ENCODE measurements around the gene SCG5.

SCG5 gene

DNA sequence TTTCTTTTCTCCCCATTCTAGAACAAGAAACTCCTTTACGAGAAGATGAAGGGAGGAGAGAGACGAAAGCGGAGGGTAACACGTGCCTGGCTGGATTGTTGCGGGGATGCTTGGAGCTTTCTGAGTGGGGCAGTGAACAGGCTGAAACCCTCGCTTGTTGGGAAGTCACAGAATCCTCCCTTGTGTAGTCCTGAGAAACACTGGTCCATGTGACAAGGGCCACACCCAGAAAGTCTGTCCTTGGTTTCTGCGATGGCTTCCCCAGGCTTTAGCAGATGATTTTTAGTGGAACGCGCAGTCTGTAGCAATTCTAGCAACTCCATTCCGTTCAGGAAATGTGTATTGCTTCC lies 50.2 kb downstream of the SCG5 start:
- no peak for DNase-seq (ENCODE audit: low read depth in 2 of 2)

DNA sequence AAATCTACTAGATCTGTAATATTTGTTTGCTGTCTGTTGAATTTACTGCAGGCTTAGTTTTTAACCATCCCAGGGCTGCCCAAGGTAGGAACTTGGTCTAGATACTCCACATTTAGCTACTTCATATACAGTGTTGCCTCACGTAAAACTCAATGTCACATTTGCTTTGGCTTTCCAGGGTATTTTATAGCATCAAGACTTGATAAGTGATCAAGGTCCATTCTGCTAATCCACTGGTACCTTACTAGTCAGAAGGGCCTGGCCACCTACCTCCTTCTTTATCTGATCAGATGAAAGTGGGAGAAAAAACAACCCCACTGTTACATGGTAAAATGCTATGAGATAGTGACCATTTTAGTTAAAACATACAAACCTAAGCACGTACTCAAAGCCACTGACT lies 50.8 kb downstream of the SCG5 start:
- DNase-seq (ENCODE audit: low read depth in 2 of 2): no peak

DNA sequence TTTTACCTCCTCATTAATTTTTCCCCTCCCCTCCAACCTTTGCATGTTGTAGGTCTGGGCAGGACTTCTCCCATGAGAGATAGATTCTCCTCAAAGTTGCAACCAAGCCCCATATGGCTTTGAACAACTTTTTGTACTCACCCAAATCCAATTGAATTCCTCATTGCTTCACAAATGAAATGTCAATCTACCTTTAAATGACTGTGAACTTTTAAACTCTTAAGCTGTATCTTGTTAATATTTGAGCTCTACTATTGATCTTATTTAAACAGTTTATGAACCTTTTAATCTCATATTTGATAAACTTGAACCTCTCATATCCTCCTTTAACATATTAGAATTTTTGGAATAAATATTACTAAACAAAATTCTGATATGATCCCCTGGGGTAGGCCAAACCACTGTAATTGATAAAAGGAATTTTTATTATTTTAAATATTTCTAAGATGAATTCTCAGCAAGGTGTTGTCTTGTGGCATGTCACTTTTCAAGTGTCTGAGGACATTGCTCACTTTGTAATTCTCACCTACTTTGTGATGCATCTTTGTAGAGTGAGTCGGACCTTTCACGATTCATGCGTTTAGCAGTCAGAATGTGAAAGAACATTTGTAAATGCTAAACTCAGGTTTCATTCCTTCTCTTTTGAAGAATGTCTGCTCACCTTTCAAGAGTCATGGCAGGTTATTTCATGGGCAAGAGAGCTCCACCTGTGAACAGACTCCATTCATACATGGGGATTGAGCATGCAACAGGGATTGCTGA lies 52.9 kb downstream of the SCG5 start:
- DNase-seq (ENCODE audit: low read depth in 2 of 2): no peak

DNA sequence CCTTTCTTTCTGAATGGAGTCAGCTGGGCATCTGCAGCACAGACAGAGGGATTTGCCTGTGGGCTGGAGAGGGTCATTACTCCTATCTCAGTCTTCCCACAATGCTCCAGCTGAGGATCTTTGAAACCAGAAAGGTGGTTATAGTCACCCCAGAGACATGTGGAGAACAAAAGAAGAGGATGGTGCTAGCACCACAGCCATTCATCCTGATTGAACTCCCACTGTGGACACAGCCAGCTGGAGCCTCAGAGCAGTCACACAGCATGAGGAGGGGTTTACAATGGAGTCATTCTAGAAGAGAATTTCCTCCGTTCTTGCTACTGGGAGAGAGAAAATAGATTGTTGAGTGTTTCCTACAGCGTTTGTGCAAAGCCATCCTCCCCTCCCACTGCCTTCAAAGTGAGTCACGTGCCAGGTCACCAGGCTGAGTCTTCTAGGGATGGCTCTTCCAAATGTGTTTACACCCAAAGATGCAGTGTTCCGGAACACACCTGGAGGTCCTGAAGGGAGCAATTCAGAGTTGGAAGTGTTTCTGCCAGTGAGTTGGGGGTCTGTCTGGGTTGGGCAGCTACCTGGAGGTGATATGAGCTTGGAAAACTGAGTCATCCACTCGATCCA lies 57.4 kb downstream of the SCG5 start:
- no peak for DNase-seq (ENCODE audit: low read depth in 2 of 2)

DNA sequence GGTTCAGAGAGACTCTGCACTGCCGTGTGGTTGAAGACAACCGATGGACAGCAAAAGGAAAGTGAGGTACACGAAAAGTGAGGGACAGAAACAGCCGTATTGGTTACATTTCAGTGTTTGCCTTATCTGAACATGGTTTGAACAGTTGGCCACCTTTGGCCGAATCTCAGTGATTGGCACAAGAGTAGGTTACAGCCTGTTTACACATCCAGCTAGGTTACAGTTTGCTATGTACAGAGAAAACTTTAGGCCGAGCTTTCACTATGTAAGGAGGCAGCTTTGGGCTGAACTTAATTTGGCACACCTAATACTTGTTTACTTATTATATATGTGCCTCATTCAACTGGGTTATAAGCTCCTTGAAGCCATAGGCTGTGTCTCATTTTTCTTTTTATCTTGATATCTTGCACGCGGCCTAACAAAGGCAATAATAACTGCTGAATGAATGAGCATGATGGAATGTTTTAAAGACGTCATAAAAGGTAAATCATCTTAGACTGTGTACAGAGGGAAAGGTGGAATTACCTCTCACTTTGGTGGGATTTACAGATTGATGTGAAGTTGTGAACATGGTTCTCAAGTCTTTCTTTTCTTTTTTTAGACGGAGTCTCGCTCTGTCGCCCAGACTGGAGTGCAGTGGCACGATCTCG lies 59.1 kb downstream of the SCG5 start:
- no peak for DNase-seq (ENCODE audit: low read depth in 2 of 2)

DNA sequence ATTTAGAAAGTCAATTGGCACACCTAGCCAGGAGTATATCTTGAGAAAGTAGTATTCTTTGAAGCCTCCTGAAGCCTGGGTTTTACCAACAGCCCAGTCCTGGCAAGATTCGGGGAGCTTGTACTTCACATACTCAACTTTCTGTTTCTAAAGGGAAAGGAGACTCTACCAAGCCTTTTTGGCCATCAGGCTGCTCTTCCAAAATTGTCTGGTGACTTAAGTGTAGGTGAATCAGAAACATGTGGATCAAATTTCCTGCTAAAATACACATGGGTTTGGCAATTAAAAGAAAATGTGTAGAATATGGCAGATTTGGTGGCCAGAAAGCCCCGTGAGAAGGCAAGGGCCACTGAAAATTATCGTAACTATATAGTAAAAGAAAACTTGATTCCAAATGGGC lies 60.4 kb downstream of the SCG5 start:
- DNase-seq (ENCODE audit: low read depth in 2 of 2): no peak

DNA sequence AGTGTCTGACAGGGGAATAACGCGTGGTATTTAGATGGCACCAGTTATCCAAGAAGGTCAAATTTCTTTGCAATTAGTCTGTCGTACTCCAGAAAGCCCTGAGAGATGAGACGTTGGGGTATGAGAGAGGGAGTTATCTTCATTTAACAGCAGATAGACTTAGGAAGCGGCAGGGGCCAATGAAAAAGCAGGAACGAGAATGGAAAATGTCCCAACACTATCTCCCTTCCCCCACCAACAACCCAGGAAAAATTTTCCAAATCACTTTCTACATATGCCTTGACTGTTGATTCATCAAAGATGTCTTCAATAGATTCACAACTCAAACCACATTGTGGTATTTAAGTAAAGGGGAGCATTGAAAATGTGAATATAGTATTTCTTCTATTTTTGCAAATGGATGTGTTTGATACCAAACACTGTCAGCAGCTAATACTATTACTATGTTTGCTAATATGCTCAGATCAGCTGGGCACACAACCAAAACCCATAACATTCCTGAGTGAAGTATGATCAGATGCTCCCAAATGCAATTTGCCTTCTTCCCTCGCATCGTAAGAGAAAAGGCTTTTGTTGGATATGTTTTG lies 63.0 kb downstream of the SCG5 start:
- DNase-seq (ENCODE audit: low read depth in 2 of 2): no peak

DNA sequence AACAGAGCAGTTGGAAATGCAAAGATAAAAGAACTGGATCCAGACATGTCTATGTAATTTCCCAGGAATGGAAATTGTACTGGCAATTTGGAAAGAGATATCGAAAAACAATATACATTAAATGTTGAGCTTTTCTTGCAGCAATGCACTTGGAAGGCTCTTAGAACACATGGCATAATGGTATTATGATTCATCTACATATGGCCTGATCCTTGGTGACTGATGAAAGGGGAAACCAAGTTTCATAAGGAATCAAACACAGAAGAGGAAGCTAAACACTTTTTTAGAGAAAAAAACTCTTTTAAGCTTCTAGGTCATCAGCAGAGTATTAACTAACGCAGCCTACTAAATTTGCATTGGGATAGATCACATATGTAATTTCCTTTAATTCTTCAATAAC lies 63.9 kb downstream of the SCG5 start:
- DNase-seq (ENCODE audit: low read depth in 2 of 2): no peak

DNA sequence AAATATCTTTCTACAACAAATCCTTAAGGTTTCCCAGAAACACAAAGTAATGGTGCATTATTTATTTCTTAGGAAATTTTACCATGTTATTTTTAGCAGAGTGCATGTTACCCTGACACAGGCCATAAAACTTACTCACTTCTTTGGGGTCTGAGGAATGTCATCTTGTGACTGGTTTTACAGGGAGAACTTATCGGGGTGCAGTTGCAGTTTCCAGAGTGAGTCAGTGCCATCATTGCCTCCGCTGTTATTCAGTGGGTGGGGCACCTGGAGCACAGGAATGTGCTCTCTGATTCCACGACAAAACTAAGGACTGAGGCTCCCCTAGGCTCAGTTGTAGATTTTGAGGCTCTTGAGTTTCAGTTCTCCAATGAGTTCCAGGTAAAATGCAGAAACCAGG lies 65.2 kb downstream of the SCG5 start:
- DNase-seq (ENCODE audit: low read depth in 2 of 2): no peak

DNA sequence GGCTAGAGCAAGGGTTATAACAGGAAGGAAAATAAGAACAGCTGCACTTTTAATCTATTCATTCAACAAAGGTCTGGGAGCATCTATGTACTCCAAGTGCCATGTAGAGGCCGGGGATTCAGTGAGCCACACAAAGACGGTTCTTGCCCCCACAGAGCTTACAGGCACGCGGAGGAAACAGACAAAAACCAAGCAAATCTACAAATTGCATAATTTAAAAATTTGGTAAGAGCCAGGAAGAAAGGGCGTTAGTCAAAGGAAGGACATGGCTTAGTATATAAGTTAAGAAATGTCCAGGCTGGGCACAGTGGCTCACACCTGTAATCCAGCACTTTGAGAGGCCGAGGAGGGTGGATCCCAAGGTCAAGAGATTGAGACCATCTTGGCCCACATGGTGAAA lies 65.9 kb downstream of the SCG5 start:
- no peak for DNase-seq (ENCODE audit: low read depth in 2 of 2)

DNA sequence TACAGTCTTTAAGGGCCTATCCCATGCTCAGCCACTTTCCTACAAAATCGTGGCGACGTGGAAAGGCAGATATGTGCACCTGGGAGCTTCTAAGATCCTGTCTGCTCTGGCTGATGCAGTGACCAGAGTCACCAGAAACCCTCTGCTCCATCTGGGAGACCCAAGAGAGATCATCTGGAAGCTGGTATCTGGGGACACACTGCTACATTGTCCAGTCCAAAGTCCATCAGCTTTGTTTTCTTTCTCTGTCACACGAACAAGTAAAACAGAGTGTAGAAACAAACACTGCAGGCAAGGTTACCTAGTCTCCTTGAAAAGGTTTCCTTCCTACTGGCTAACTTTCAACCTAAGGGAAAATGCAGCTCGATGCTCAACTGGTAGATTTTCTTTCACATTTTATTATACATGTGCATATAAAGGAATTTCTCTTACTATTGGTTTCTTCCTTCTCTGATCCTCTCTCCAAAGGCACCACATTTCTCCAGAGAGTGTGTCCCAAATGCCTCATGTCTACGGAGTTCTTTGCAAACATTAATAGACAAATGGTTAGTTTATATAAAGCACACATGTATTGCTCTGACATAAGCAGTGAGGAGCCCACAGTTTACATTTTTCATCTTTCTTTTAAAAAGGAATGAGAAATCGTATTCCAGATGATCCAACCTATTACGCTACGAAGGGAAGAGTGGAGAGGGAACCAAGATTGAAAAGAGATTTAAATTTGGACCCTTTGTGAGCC lies 68.0 kb downstream of the SCG5 start:
- no peak for DNase-seq (ENCODE audit: low read depth in 2 of 2)

DNA sequence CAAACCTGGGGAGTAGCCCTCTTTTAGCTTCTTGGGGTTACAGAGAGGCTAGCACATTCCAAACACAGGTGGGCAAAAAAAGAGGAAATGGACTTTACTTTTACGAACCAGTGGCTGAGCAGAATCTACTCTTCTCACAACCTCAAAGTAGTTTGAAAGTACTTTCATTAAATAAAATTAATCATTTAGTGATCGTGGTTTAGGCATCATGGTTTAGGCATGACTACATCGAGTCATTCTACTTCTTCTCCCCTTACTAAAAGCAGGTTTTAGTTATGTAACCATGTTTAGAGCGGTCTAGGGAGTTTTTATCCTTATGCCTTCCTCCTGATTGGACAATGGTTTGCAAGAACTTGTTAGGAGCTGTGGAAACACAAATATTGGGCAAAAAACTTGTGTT lies 73.8 kb downstream of the SCG5 start:
- DNase-seq (ENCODE audit: low read depth in 2 of 2): no peak

DNA sequence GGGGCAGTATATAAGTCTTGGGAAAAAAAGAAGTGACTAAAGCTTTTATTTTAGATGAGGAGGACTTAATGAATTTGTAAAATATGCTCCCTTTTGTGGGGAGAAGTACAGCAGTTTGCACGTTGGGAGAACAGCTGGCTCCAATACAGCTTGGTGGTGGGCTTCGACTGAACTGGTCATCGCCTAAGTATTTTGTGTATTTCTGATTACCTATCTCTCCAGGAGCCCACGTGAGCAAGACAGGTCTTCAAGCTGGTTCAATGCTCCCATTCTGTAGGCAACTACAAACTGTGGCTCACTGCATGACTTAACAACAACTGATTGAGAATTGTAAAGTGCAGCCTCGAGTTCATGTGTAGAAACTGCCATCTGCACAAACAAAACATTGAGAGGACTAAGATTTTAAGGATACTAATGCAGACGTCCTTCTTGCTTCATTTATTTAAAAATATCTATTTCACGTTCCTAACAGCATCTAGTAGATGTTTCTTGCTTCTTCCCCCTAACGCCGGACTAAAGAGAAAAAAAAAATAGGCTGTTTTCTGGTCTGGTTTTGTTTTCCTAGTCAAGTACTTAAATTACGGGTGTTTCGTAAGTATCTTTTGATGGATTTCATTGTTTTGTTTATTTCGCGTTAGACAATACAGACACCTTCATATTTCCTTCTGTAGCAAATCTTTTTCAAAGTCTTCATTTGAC lies 74.9 kb downstream of the SCG5 start:
- no peak for DNase-seq (ENCODE audit: low read depth in 2 of 2)

DNA sequence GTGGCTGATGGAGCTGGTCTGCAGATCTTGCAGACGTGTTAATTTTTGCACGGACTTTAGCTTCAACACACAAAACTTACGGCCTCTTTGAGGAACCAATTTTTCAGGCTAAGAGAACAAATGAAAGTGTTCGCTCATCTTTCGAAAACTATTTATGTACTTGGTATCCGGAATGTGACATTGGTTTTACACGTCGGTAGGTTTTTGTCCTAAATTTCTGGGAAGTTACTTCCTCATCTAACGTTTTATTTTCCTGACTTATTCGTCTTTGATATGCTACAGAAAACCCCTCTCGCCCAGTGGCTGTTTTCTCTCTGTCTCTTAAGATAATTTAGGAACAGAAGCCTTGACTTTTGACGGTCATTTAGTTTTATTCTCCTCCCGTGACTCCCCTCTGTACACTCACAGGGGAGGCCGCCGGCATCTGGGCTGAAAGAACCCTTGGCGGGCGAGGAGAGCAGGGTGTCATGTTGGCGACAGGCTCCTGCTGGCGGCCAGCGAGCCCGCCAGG lies 75.5 kb downstream of the SCG5 start:
- no peak for DNase-seq (ENCODE audit: low read depth in 2 of 2)

DNA sequence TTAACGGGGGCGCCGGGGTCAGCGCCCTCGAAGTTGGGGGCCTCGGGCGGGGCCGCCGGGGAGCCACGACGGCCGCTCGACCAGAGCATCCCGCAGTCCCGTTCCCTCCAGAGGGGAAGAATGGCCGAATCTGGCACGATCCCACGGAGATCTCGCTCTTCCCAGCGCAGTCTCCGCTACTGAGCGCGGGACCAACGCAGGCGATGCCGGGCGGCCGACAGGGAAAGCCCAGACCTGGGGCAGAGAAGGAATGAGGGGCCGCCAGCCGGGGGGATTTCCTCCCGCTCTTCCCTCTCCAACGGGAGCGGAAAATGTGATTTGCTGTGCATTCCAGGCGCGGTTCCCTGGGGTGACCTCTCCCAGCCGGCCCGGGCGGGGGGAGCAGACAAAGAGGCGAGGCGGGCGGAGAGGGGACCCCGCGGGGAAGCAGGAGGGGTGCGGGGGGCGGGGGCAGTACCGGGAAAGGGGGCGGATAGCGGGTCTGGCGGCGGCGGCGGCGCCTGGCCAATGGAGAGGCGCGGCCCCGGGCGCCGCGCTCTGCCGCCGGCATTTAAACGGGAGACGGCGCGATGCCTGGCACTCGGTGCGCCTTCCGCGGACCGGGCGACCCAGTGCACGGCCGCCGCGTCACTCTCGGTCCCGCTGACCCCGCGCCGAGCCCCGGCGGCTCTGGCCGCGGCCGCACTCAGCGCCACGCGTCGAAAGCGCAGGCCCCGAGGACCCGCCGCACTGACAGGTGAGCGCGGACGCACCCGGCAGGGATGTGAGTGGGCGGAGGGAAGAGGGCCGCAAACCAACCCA lies 76.1 kb downstream of the SCG5 start, which contains the start of gene GREM1:
Gene GREM1 (plus strand): TSS at position 579 of the 801 bp plus-strand sequence. CDS start 12,687 bp downstream, outside the sequence.
- no peak for DNase-seq (ENCODE audit: low read depth in 2 of 2)

DNA sequence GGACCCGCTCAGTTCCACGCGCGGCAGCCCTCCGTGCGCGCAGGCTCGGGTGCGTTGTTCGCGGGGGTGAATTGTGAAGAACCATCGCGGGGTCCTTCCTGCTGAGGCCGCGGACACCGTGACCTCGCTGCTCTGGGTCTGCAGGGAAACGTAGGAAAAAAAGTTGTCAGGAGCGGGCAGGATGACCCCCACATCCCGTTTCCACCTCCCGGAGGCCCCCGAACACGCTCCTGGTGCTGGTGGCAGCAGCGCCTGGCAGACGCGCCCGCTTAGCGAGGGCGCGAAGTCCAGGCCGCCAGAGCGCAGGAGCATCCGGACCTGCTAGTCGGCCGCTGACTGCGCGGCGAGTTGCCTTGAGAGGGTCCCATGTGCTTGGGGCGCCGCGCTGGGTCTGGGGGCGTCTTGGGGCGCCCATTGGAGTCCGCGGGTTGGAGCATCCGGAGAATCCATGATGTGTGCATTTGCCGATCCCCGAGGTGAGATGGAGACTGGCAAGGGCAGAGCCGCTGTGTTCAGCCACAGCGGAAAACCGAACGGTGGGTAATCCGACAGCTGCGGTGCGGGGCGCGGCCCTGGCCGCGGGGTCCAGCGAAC lies 76.8 kb downstream of the SCG5 start:
- no peak for DNase-seq (ENCODE audit: low read depth in 2 of 2)

DNA sequence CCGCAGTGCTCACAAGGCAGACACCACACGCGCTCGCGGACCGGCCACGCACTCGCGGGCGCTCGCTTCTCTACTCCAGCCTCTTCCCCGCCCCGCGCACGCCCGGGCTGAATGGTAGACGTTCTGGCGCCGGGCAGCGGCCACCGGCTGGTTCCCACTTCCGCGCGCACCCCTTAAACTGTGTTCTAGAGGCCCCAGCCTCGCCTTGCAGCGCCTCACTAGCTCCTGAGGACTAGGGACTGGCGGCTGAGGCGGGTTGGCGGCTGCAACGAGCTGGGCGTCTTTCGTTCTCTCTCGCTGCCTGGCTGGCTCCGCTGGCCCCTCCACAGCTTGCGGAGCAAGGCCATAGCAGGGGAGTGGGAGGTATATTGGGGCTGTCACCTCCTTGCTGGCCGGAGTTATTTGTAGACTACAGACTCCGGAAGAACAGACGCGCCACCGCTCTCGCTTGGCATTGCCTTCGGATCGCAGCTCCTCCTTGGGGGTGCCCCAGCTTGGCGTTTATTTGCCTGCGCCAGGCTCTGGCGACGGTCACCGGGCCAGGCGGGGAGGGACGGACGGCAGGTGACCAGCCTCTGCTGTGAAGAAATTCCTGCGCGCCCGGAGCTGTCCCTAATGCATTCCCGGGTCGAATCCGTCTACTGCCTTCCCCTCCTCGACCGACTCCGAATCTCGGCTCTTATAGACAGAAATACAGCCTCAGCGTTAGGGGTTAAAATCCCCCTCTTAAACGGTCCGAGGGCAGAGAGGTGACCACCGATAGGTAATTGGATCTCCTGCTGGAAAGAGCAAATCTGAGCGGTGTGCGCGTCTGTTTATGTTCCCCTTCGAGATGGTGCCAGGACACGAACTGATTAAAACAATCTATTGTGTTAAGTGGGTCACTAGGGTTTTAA lies 77.6 kb downstream of the SCG5 start:
- no peak for DNase-seq (ENCODE audit: low read depth in 2 of 2)

DNA sequence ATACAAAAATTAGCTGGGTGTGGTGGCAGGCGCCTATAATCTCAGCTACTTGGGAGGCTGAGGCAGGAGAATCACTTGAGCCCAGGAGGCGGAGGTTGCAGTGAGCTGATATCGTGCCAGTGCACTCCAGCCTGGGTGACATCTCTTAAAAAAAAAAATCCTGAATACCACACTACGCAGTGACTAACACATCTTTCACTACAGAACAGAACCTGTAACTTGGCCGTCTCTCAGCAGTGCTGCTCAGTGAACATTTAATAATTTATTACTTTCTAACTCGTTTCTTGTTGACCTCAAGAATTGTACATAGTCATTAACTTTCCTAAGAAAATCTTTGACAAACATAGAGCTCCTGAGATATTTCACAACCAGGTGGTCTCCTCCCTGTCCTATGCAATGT lies 80.1 kb downstream of the SCG5 start:
- no peak for DNase-seq (ENCODE audit: low read depth in 2 of 2)

DNA sequence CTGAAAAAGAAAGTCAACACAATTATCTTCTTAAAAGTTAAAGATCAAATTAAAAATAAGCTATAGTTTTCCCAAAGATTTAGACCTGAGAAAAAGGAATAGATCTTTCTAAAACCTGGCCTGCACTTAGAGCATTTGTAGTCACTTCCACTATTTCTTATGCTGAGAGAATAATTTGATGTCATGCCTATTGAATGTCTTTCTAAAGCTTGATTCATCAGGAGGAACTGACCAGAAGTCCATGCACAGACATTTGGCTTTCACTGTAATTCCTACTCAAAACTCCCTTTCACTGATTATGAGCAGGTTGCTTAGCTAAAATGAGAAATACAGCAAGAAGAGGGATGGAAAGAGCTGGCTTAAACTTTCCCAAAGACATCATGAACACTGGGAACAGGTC lies 80.6 kb downstream of the SCG5 start:
- DNase-seq (ENCODE audit: low read depth in 2 of 2): no peak
